KOPT-K1 (cell line): ENCODE results near the gene PAM.

Experiments used
- H3K27ac ChIP-seq: fragments of 200-600 bp; sonication (generic); 2 replicates; pipeline ENCODE4 v1.5.1; 2016; ENCODE audit warnings: antibody characterized with exemption, mild to moderate bottlenecking, low read depth, low read length; ENCODE audit not compliant: poor library complexity, severe bottlenecking
- H3K36me3 ChIP-seq: fragments of 200-600 bp; sonication (generic); 2 replicates; pipeline ENCODE4 v1.5.1; 2017; ENCODE audit warnings: antibody characterized with exemption, mild to moderate bottlenecking, low read length, moderate library complexity; ENCODE audit not compliant: insufficient read depth
- H3K9me3 ChIP-seq: fragments of 200-600 bp; sonication (generic); 2 replicates; pipeline ENCODE4 v1.5.1; 2017; ENCODE audit warnings: antibody characterized with exemption, low read length, mild to moderate bottlenecking; ENCODE audit not compliant: insufficient read depth, poor library complexity, severe bottlenecking

The PAM gene

DNA sequence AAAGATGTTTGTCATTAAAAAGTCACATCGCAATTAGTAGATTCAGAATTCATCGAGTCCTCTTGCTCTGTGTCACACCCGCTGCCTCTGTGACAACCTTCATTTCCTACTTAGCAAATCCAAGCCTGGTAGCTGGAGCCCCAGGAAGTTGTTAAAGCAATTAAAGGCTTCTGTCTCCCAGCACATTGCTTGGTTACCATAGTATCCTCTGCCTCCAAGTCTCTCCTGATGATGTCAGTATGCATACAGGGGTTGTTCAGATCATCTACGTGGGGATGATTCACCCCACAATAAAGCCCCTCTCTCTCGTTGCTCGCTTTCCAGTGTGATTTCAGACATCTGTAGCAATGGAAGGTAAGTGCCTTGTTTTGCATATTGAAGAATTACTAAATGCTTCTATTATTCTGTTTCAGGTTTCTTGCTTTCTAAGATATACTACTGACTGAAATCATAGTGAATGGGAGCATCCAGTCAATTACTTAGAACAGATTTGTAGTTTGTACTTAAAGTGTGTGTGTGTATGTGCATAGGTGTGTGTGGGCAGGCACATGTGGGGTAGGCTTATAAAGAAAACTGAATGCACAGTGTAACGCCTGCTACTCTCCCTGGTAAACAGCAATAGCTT lies 52.9 kb downstream of the PAM start:
- Histone ChIP-seq H3K27ac (no peak overlapping the region), H3K36me3 (no peaks in the 10 kb centered on the region), H3K9me3 (no peaks in the 10 kb centered on the region)

DNA sequence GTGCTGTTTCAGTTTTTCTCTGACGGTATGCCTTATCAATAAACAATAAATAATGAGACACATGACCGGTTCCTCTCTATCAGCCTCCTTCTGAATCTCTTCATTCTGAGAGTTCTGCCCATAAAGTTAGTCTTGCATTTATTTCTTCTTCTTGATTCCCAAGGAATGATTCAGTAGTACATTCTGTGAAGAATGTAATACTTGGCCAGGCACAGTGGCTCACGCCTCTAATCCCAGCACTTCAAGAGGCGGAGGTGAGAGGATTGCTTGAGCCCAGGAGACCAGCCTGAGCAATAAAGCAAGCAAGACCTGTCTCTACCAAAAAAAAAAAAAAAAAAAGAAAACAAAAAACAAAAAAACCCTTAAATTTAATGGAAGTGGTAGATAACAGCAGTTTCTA lies 53.9 kb downstream of the PAM start:
- Histone ChIP-seq H3K9me3 (no peaks in the 10 kb centered on the region), H3K27ac (no peak overlapping the region), H3K36me3 (no peaks in the 10 kb centered on the region)

DNA sequence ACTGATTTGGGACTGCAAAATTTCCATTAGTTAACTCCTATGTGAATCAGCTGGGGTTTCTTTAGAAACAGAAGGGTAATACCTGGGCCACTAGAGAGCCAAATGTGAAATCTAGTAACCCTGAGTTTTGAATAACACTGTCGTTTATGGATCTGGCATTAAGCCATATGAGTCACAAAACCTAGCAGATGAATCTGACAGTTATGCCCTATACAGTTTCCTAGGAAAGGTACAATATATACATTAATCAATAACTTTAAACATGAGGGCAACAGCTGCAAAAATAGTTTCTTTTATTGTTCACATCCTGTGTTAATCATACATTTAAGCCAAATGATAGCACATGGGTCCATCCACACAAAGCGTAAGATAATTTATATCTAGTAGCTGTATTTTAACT lies 56.9 kb downstream of the PAM start:
- no peaks in the 10 kb centered on the region for H3K36me3 ChIP-seq
- no peaks in the 10 kb centered on the region for H3K9me3 ChIP-seq
- H3K27ac ChIP-seq: no peak overlapping the region

DNA sequence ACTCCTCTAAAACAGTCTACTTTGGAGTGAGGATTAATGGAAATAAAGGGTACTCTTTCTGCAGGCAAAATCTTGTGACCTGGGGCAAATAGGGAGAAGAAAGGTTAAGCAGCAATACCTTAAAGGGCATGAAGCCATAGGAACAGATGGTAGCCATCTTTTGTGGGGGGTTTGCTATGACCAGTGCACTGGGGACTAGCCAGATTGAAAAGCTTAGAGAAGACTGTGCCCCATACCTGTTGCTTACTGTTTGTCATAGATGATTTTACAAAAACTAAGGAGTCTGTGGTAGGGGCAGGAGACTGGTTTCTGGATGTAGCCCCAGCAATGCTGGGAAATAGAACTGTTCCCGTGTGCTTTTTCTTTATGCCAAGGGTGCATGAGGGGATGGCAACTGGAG lies 58.6 kb downstream of the PAM start:
- Histone ChIP-seq H3K36me3 (no peaks in the 10 kb centered on the region), H3K27ac (no peak overlapping the region), H3K9me3 (no peaks in the 10 kb centered on the region)

DNA sequence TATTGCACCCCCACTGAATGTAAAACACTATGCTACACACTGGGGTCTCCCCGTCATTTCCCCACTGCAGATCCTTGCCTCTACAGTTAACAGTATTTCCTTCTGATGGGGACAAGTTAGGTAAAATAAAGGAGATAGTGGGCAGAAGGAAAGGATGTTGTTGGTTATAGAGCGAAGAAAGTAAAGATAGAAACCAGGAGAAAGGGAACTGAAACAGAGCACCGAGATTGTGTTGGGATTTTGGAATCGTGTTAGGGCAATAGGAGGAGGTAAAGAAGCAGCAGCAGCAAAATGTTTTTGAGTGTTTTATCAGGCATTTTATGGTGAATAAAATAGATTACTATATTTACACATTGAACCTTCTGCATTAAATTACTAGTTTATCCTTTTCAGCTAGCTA lies 60.0 kb downstream of the PAM start:
- Histone ChIP-seq H3K27ac (no peak overlapping the region), H3K36me3 (no peaks in the 10 kb centered on the region), H3K9me3 (no peaks in the 10 kb centered on the region)

DNA sequence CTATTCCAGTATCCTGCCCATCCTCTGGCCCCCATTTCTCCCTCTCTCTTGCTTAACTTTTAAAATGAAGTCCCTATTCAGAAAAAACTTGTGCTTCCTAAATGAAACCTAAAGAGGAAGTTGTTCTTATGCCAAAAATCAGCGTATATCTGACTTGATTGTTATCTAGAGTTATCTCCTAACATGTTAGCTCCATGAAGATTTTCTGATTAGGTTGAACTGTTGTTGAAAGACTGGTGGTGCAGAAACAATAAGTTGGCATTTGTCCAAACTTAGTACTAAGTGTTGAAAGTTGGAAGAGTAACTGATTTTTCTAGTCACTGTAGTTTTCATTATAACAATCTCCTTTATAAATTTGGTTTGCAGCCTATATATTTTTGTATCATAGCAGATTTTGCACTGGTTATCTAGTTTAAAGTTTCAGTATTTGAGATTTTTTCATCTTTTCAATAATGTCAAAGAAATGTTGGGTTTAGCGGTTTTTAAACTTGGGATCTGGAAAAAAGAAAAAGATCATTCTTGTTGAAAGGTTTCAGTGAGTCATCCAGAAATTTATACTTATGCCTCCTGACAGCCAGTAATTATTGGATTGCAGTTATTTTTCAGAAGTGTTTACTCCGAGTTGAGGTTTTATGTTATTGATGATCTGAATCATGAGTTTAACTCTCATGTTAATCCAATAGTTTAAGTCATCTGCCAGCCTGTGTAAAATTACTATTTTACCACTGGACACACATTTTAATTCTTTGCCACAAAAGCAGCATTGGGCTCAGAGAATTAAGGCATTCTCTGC lies 60.6 kb downstream of the PAM start:
- no peaks in the 10 kb centered on the region for H3K36me3 ChIP-seq
- H3K27ac ChIP-seq: no peak overlapping the region
- no peaks in the 10 kb centered on the region for H3K9me3 ChIP-seq

DNA sequence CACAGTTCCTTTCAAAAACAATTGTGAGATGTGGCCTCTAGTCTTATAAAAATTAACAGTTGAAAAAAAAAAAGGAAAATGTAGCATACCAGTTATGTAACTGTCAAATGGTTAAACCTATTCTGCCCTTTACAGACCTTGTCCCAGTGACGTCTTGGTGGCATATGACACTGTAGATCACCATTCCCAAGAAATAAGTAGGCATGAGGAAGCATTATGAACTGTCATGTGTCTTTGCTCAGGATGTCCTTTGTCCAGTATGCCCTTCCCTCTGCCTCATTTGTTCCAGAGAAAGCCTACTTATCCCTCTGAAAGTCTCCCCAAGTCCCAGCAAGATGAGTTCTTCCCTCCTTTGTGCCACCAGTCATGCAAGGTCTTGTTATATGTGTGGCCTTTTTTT lies 63.2 kb downstream of the PAM start:
- no peaks in the 10 kb centered on the region for H3K9me3 ChIP-seq
- H3K36me3 ChIP-seq: no peaks in the 10 kb centered on the region
- no peak overlapping the region for H3K27ac ChIP-seq

DNA sequence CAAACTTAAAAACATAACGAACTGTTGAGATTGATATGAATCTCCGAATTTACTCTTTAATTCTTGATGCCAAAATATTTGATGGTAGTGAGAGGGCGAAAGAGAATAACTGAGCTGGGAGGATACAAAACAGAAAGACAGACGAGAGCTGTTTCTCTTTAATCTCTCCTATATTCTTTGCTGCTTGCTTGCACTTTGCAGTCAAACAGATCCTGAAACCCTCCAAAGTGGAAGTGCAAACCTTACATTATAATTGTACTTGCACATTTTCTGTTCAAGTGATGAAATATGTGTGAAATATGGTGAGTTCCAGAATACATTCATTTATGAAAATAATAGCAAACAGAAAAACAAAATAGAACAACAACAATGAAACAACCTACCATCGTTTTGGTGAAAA lies 63.8 kb downstream of the PAM start:
- no peak overlapping the region for H3K27ac ChIP-seq

DNA sequence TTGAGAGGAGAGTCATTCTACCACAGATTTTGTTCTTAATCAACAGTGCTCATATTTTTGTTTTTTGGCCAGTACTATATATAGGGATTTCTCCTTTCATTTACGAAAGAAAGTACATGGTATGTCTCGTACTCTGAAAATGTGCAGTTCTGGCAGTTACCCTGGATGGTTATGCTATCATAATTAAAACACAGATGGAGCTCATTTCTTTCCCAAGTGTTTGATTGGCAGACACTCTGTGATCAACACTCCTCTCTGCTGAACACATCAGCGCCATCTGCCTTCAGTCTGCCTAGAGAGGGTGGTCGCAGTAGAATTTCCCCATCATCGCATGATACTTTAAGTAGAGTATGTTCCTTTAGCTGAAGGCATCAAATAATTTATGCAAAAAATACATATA lies 64.5 kb downstream of the PAM start:
- H3K36me3 ChIP-seq: no peaks in the 10 kb centered on the region
- no peaks in the 10 kb centered on the region for H3K9me3 ChIP-seq
- no peak overlapping the region for H3K27ac ChIP-seq

More for the DNA sequence above, 63.8 kb downstream of the PAM start:
- Histone ChIP-seq H3K9me3 (no peaks in the 10 kb centered on the region), H3K36me3 (no peaks in the 10 kb centered on the region)

DNA sequence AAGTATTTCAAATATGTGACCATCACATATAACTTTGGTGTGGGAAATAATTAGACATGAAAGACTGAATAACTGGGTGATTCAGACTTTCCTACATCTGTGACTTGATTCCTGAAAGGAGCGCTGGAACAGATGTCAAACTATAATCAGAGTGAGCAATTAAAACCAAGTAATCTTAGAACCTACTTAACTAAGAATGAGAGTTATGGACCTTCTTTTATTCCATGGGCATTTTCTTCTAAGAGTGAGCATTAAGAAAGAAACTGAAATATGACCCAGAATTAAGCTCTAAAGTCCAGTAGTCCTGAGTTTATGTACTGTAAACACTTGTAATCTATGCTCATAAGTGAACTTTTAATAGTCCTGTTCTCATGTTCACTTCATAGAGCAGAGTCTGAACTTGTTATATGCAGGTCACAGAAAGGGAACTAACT lies 68.4 kb downstream of the PAM start:
- H3K27ac ChIP-seq: no peak overlapping the region
- H3K36me3 ChIP-seq: no peaks in the 10 kb centered on the region
- no peaks in the 10 kb centered on the region for H3K9me3 ChIP-seq

DNA sequence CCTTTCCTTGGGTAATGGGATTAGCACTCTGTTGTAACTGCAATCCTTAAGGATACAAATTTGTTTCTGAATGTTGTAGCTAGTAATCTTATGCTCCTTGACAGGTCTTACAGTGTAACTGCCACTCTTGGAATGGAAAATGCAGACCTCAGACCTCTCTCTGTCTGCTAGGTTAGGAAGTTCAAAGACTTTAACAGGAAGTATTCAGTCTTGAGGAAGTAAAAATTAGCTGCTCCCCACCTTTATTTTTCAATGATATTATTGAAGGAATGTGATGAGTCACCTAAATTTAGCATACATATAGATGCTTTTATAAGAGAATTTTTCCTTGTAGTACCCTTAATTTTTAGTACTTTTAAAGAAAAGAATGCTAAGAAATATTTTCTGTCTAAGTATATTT lies 71.5 kb downstream of the PAM start:
- Histone ChIP-seq H3K9me3 (no peaks in the 10 kb centered on the region), H3K36me3 (no peaks in the 10 kb centered on the region), H3K27ac (no peak overlapping the region)

DNA sequence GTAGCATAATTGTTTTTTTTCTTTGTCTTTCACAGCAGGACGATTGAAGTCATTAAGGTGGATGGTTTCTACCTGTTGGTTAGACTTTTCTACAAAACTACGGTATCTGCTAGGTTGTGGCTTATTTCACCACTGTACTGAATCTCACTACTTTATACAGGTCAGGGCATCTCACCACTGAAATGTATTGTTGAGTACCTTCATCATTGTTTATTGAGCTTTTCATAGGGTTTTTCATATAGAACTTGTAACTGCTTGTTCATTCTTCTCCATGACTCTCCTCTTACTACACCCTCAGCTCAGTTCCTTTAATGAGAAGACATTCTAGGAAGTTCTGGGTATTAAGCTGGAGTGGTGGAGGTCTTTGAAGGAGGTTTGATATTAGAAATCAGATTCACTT lies 75.1 kb downstream of the PAM start:
- Histone ChIP-seq H3K36me3 (no peaks in the 10 kb centered on the region), H3K9me3 (no peaks in the 10 kb centered on the region)

DNA sequence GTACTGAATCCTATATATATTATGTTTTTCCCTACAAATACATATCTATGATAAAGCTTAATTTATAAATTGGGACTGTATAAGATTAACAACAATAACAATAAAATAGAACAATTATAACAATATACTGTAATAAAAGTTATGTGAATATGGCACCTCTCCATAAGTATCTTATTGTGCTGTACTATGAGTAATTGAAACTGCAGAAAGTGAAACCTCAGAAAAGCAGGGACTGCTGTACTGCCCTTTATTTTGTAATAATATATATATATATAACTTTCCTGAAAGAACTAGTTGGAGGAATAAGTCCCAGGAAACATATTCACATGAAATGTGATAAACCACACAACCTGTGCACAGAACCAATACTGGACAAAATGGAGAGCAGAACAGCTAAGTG lies 77.3 kb downstream of the PAM start:
- Histone ChIP-seq H3K36me3 (no peaks in the 10 kb centered on the region), H3K9me3 (no peaks in the 10 kb centered on the region), H3K27ac (no peak overlapping the region)

More for the DNA sequence above, 75.1 kb downstream of the PAM start:
- no peak overlapping the region for H3K27ac ChIP-seq

DNA sequence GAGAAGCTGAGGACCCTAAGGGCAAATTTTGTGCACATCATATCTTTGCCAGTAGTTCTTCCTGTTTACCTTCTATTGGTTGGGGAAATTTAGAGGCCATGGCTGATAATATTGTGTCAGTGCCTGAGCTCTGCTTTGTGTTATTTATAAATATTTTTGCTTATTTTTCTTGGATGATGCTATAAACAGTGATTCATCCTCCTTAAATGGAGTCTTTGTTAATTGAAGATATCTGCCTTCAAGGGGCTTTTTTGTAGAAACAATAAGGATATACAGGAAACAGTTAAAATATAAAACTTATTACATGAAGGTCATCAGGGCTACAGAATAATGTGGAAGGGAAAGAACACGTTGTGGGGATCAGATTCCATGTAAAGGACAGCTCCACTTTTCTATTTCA lies 78.0 kb downstream of the PAM start:
- no peak overlapping the region for H3K27ac ChIP-seq
- no peaks in the 10 kb centered on the region for H3K36me3 ChIP-seq
- no peaks in the 10 kb centered on the region for H3K9me3 ChIP-seq

DNA sequence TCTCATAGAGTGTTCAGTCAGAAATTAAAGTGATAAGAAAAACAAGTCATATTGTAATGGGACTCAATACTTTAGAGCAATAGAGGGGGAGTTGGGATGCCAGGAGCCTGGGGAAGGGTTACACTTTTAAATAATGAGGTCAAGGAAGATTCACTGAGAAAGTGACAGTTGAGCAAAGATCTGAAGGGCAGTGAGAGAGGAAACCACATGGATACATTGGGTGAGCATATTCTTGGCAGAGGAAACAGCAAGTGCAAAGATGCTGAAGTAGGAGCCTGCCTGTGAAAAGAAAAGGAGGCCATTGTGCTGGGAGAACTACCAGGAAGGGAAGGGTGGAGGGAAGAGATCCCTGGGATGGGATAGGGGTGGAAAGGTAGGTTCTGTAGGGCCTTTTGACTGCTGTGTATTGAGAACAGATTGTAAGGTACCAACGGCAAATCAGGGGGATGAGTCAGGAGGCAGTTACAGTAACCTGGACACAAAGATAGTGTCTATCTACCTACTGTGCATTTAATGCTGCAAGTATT lies 79.4 kb downstream of the PAM start:
- no peak overlapping the region for H3K27ac ChIP-seq
- no peaks in the 10 kb centered on the region for H3K9me3 ChIP-seq
- H3K36me3 ChIP-seq: no peaks in the 10 kb centered on the region

DNA sequence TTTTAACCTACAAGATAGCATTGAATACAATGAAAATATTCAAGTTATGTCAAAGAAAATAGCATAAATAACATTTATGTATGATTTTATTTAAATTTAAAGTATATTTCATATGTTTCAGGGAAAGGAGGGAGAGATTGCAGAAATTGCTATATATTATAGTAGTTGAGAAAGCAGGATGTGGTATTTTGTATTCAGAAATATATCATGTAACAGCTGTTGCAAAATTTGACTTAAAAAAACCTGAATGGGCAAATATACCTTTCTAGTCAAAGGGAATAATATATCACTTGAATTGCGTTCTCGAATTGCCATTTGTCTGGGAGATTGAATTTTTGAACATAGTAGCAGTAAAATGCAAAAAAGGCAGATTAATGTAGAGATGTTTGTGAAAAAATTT lies 80.6 kb downstream of the PAM start:
- no peaks in the 10 kb centered on the region for H3K9me3 ChIP-seq
- H3K36me3 ChIP-seq: no peaks in the 10 kb centered on the region
- H3K27ac ChIP-seq: no peak overlapping the region
